HL-60/S4 (cell line): ENCODE measurements around the gene PHLDA3.

Experiments used
- in situ Hi-C: fragments of 300-500 bp; cut with MboI; formaldehyde crosslinking; loops from 2 replicates; pipeline ENCODE4 v1.14.3; 2022; ENCODE audit warnings: low sequenced_read_pairs

PHLDA3 gene

GRCh38 chr1:201468501-201468843 lies 516 bp downstream of the PHLDA3 start:
- in situ Hi-C loops: no loop called here

- in situ Hi-C loops: no loop called here
Measured at GRCh38 chr1:201466492-201466891, 2.5 kb downstream of the PHLDA3 start.

- in situ Hi-C loops: no loop called here
Measured at GRCh38 chr1:201465698-201466290, 3.2 kb downstream of the PHLDA3 start.

- in situ Hi-C loops: no loop called here
Measured at GRCh38 chr1:201463071-201463552, 5.9 kb downstream of the PHLDA3 start.

GRCh38 chr1:201461645-201462441 lies 7.1 kb downstream of the PHLDA3 start:
- in situ Hi-C loops: no loop called here

GRCh38 chr1:201460814-201461644 lies 8.0 kb downstream of the PHLDA3 start:
- in situ Hi-C loops: no loop called here

- in situ Hi-C loops: no loop called here
Measured at GRCh38 chr1:201459775-201460174, 9.2 kb downstream of the PHLDA3 start.

- in situ Hi-C loops: no loop called here
Measured at GRCh38 chr1:201459052-201459451, 9.9 kb downstream of the PHLDA3 start.

GRCh38 chr1:201457508-201457960 lies 11.5 kb downstream of the PHLDA3 start:
- in situ Hi-C loops: no loop called here

GRCh38 chr1:201456499-201457309 lies 12.3 kb downstream of the PHLDA3 start:
- in situ Hi-C loops: no loop called here

- in situ Hi-C loops: no loop called here
Measured at GRCh38 chr1:201455098-201455497, 13.9 kb downstream of the PHLDA3 start.

- in situ Hi-C loops: no loop called here
Measured at GRCh38 chr1:201454608-201455007, 14.4 kb downstream of the PHLDA3 start.

- in situ Hi-C loops: no loop called here
Measured at GRCh38 chr1:201452866-201453265, 16.1 kb downstream of the PHLDA3 start.

GRCh38 chr1:201450721-201451291 lies 18.2 kb downstream of the PHLDA3 start:
- in situ Hi-C loops: no loop called here

- in situ Hi-C loops: no loop called here
Measured at GRCh38 chr1:201448990-201449389, 20.0 kb downstream of the PHLDA3 start.

GRCh38 chr1:201447903-201448871 lies 20.8 kb downstream of the PHLDA3 start:
- in situ Hi-C loops: no loop called here

- in situ Hi-C loops: no loop called here
Measured at GRCh38 chr1:201445310-201445709, 23.7 kb downstream of the PHLDA3 start.

GRCh38 chr1:201444792-201445191 lies 24.2 kb downstream of the PHLDA3 start:
- in situ Hi-C loops: no loop called here

GRCh38 chr1:201443747-201444146 lies 25.2 kb downstream of the PHLDA3 start:
- in situ Hi-C loops: no loop called here
